ENCODE data around the gene COG5.
"Not testable (repeated sequence)": the region's sequence is repeated elsewhere in the genome, so short reads cannot be mapped to it uniquely, and the experiment has no call there.

COG5 gene

DNA sequence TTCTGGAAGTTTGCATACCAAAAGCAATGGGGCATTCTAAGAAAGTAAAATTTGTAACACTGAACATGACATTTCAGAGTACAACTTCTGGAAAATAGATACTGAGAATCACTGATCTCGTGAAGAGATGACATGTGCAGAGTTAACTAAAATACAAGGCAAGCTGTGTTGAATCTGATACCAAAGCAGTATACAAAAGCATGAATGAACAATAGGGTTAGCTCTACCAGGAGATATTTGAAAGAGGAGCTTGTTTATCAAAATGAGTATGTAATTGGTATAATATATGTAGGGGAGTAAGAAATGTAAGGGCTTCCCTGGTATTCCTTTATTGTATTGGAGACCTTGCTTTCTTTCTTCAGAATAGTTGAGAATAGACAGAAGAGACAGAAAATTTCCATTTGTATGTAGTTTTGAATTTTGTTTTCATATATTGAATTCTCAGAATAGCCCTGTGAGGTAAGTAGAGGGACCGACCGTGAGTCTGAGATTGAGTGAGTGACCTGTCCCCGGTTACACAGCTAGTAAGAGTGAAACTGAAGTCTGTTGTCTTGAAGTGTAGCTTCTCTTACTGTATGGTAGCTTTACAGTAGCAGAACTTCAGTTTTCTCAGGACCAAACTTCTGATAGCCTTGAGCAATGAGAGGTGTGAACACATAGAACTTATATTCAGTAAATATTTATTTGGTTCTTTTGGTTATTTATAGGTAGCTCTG lies 389.9 kb downstream of the COG5 start:
- DNase-seq = no peak

DNA sequence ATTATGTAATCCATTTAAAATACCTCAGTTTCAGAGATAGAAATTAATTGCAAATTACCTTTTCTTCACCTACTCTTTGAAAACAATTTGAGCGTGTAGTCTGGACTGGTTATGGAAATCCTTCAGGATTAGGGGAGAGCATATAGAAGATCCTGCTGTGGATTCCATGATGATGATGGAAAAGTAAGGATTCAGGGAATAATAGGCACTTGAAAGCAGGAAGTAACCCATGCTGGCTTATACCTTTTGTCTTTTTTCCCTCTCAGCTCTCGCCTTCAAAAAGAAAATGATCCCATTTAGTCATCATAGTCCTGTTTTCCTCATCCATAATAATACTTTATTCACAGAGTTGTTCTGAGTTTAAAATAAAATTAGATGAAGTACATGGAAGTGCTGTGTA lies 390.5 kb downstream of the COG5 start:
- DNase-seq = no peak

GRCh38 chr7:107172276-107173032 lies 391.3 kb downstream of the COG5 start:
- no peak for DNase-seq

DNA sequence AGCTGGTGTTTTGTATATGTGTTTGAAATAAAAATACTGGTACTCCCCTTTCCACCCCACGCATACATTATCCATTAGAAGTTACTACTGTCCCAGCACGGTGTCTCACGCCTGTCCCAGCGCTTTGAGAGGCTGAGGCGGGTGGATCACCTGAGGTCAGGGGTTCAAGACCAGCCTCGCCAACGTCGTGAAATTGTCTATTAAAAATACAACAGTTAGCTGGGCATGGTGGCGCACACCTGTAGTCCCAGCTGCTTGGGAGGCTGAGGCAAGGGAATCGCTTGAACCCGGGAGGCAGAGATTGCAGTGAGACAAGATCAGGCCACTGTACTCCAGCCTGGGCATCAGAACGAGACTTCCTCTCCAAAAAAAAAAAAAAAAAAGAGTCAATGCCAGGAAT lies 392.2 kb downstream of the COG5 start:
- no peak for DNase-seq

GRCh38 chr7:107170051-107170915 lies 393.4 kb downstream of the COG5 start:
- DNase-seq = no peak

DNA sequence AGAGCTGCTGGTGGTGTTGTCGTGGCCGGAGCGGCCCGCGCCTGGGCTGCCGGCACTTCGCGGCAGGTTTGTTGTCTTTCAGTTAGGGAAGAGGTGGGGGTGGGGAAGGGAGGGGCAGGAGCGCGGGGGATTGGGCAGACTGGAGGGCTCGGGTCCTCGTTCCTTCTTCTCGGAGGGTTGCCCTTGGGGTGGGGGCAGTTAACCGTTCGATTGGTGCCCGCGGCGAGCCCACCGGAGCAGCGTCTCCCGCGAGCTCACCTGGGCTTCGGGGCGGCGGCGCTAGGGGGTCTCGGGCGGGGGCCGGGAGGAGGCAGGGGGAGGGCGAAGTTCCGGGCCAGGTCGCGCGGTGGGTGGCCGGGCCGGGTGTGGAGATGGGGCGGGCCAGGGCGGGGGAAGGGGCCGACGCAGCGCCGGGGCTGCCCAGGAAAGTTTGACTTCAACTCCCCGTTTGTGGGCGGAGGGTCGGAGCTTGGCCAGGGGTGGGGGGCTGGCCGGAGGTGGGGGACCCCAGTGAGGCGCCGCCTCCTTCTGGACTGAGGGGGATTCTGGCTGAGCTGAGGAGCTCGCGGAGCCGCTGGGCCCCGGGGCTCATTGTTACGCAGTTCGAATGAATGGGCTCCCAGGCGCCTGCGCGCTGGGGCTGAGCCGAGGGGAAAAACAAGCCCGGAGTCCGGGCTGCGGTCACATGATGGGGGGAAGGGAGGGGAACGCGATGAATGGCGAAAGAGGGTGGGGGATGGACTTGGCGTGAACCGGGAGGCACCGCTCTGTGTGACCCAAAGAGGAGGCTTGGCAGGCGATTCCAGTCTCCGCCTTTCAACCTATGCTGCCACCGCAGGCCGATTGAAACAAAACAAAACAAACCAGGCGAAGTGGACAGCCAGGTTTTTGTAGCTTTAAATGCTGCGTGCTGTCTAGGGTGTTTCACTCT lies 394.3 kb downstream of the COG5 start:
- DNase-seq = peak; percentile 98

DNA sequence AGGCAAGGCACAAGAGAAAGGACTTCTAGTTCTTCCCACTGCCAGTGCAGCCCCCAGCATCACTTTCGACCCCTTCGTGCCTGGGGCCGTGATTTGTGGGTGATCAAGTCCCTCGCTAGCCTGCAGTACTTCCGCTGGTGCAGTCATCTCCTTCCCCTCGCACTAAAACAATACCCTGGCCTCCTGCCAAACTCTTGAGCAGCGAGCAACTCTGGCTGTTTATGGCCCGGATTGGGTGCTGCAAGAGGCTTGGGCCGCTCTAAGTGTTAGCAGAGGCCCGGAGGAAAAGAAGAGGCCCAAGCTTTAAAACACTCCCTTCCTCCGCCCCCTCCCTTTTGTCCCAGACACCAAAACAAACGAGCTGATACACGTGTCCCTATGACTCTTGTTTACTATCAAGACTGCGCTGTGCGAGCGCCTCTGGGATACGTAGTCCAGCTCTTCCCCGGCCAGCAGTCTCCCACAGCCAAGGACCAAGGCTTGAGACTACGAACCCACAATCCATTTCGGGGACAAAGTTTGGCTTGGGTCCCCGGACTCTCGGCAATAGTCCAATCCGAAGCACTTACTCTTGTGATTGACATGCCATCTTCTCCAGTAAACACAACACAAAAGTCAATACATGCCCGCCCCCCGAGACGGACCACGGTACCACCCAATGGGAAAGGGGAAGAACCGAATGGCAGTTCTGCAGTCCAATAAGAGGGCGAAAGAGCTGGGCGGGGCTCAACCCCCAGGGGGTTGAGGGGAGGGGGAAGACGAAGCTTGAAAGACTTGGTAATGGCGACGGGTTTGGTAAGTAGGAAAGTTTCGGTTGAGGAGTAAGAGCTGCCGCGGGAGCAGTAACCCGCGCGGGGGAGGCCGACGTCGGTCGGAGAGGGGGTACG lies 395.2 kb downstream of the COG5 start, which contains the start of gene HBP1:
Gene HBP1, plus strand, starts transcription at position 771 of the 887 bp plus-strand sequence. CDS start 10,891 bp downstream, outside the sequence.
- peak; percentile 100 for DNase-seq

- DNase-seq = peak; percentile 82 to 84
Measured at GRCh38 chr7:107167483-107168232, 396.1 kb downstream of the COG5 start.

- no peak for DNase-seq
Measured at GRCh38 chr7:107166736-107167426, 396.8 kb downstream of the COG5 start.

GRCh38 chr7:107165341-107165740 lies 398.4 kb downstream of the COG5 start:
- DNase-seq = no peak

- no peak for DNase-seq
Measured at GRCh38 chr7:107164092-107164491, 399.6 kb downstream of the COG5 start.

GRCh38 chr7:107162475-107162874 lies 401.2 kb downstream of the COG5 start:
- DNase-seq = no peak

DNA sequence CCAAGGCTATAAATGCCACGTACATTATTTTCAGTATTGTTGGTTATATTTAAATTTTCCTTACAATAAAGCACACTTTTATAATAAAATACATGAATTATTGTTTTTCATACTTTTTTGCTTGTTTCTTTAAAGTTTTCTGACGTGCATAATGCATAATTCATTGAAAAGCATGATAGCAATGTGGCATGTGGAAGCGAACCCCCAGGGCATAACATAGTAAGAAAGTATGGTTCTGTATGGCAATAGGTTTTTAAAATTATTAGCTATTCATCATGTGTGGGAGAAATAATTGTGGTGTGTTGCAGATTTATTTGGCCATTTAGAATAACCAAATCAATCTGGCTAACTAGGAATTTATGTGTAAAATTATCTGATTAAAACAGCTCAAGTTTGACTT lies 402.3 kb downstream of the COG5 start:
- no peak for DNase-seq

DNA sequence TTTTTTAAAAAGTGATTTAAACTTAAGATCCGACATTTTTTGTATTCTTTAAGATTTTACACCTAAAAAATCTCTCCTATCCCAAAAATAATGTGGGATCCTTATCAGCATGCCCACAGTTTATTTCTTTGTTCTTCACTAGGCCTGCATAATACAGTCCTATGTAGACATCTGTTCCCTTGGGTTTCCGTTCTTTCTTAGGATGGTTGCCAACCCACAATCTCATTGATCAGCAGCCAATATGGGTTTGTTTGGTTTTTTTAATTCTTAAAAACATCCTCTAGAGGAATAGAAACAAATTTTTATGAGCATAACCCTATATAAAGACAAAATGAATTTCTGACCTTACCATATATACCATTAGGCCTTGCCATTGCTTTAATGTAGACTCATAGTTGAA lies 403.3 kb downstream of the COG5 start:
- DNase-seq = no peak

DNA sequence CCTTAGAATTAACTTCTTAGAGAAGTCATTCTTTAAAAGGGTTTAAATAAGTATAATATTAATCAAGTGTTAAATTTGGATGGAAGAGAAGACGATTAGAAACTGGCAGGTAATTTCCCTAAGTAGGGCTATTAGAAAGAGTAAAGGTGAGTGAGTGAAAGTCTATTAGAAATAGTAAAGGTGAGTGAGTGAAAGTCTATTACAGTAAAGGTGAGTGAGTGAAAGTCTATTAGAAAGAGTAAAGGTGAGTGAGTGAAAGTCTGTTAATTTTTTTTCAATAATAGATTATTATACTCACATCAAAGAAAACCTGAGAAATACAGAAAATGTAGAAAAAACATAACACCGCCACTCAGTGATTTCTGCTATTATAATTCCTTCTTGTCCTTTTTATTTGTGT lies 405.7 kb downstream of the COG5 start:
- no peak for DNase-seq

DNA sequence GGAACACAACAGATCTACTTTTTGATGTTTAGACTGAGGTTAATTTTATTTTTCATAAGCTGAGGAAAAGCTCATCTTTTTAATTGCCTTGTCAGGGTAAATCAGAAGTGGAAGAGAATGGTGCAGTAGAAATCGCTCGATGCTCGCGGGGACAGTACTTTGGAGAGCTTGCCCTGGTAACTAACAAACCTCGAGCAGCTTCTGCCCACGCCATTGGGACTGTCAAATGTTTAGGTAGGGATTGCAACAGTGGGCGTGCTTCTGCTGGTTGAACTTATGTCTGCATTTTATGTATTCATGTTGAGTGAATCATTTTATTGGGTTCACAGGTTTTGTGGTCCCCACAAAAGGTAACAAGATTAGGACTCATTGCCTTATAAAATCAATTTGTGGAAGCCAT lies 406.6 kb downstream of the COG5 start:
- DNase-seq = no peak

- DNase-seq = not testable (repeated sequence)
Measured at GRCh38 chr7:107155726-107156125, 408.0 kb downstream of the COG5 start.

DNA sequence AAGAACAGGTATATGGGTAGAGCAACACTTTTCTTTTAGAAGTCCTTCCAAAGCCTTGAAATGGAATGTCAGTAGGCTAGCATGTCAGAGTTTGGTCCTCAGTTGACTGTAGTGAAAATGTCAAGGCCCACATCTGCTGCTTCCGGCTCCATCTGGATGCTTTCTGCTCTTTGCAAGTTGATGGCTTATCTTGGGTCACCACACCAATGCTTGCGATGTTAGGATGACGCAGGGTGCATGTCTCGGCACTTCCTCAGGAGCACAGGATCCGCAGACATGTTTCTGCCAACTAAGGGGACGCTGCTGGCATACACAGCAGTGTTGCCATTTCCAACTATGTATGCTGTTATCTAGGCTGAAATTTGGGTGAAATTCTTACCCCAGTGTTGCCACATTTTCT lies 408.9 kb downstream of the COG5 start:
- no peak for DNase-seq

- no peak for DNase-seq
Measured at GRCh38 chr7:107152011-107152410, 411.7 kb downstream of the COG5 start.
